Right kidney (tissue), 1 donor: Measurements from ENCODE around the gene CLUH.
"Not testable (repeated sequence)": the region's sequence is repeated elsewhere in the genome, so short reads cannot be mapped to it uniquely, and the experiment has no call there.

Source experiments
- DNase-seq: peaks from one replicate; pipeline ENCODE4 v3.0.0-alpha.2; 2016

Gene CLUH

GRCh38 chr17:2689411-2690164, 22.0 kb downstream of the CLUH start:
- DNase-seq: no peak

- DNase-seq: no peak
These were observed 22.9 kb downstream of the CLUH start for GRCh38 chr17:2688351-2689342.

DNA sequence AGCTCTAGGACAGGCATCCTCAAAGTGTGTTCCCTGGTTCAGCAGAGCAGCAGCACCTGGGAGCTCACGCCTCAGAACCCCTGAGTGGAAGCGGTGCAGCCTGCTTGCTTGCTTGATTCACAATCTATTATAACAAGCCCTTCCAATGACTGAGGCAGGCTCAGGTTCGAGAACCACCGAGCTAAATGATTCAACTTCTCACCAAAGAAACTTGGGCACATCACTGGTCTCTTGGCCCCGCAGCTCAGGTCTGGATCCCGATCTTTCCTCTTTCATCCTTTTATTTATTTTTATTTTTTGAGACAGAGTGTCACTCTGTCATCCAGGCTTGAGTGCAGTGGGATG, 24.5 kb downstream of the CLUH start:
- DNase-seq: no peak

DNA sequence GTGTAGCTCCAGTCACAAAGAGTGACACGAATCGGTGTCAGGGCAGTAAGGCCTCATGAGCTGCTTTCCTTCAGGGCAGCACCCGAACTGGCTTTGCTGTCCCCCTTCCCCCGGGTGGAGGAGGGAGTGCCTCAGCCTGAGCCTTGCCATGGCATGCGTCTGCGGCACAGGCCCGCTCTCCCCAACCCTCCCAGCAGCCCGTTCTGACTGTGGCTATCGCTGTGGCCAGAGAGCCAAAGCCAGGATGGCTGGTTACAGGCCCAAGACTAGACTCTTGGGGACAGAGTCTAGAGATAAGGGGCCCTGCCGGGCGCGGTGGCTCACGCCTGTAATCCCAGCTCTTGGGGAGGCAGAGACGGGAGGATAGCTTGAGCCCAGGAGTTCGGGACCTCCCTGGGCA, 25.9 kb downstream of the CLUH start:
- DNase-seq: no peak

DNA sequence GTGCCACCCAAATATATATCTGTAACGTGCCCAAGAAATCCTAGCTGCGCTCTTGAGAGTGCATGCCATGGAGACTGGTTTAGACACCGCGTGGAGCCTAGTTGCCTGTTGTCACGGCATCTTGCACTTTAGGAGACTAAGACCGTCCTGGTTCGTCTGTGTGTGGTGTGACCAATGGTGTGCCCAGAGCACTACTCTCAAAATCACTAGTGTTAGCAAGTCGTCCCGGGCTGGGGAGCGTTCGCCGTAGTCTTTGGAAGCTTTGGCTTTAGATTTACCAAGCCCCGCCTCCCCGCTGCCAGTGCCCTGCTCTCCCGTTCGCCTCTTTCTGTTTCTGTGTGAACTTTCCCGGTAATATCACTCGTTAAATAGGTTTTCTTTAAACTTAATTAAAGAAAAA, 27.0 kb downstream of the CLUH start:
- no peak for DNase-seq

- DNase-seq: no peak
These were observed 27.7 kb downstream of the CLUH start for GRCh38 chr17:2683912-2684311.

DNA sequence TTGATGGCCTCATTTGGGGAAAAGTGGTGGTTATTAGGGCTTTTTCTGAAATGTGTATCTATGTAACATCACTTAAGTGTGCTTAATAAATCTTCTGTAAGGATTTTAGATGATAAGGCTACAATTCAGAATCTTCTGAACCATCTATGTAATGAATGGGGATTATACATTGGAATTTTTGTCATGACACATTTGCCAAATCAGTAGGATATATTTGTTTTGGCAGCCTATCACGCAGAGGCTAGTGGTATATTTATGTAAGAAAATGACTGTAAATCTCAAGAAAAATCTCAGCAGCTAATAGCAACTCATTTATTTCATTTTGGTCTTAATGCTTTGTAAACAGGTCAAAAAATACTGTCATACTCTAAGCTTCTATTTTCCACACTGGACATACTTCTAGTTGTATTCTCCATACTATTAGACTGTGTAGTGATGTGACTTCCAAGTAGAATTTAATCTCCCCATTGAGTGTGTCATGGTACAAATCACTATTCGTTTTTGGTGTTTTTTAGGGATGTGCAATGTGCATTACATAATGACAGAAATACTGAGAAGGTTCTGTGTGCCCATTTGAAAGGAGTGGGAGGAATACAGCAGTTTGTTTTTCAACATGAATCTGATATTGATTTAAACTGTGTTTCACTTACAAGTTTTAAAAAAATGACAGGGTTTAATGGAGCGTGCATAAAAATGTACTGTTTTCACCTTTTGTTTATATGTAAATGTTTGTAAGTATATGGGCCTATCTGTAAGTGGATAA, 29.2 kb downstream of the CLUH start:
- DNase-seq: no peak

GRCh38 chr17:2681650-2682049, 29.9 kb downstream of the CLUH start:
- DNase-seq: no peak

- no peak for DNase-seq
These were observed 30.6 kb downstream of the CLUH start for GRCh38 chr17:2680961-2681360.

GRCh38 chr17:2679247-2679646, 32.3 kb downstream of the CLUH start:
- DNase-seq: not testable (repeated sequence)

DNA sequence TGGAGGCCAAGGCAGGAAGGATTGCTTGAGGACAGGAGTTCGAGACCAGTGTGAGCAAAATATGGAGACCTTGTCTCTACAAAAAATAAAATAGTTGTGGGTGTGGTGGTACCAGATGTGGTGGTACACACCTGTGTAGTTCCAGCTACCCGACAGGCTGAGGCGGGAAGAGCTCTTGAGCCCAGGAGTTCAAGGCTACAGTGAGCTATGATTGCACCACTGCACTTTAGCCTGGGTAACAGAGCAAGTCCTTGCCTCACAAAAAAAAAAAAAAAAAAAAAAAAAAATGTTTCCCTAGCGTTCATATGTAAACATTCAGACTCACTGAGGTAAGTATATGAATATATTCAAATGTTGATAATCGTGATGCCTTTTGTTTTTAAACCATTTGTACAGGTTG, 39.5 kb downstream of the CLUH start:
- DNase-seq: no peak

DNA sequence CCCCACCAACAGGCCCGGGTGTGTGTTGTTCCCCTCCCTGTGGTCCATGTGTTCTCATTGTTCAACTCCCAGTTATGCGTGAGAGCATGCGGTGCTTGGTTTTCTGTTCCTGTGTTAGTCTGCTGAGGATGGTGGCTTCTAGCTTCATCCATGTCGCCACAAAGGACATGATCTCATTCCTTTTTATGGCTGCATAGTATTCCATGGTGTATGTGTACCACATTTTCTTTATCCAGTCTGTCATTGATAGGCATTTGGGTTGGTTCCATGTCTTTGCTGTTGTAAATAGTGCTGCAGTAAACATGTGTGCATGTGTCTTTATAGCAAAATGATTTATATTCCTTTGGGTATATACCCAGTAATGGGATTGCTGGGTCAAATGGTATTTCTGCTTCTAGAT, 51.2 kb downstream of the CLUH start:
- not testable (repeated sequence) for DNase-seq

DNA sequence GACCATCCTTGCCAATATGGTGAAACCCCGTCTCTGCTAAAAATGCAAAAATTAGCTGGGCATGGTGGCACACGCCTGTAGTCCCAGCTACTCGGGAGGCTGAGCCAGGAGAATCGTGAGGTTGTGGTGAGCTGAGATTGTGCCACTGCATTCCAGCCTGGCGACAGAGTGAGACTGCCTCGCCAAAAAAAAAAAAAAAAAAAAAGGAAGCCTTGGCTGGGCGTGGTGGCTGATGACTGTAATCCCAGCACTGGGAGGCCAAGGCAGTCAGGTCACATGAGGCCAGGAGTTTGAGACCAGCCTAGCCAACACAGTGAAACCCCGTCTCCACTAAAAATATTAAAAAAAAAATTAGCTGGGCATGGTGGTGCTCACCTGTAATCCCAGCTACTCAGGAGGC, 52.2 kb downstream of the CLUH start:
- DNase-seq: not testable (repeated sequence)

DNA sequence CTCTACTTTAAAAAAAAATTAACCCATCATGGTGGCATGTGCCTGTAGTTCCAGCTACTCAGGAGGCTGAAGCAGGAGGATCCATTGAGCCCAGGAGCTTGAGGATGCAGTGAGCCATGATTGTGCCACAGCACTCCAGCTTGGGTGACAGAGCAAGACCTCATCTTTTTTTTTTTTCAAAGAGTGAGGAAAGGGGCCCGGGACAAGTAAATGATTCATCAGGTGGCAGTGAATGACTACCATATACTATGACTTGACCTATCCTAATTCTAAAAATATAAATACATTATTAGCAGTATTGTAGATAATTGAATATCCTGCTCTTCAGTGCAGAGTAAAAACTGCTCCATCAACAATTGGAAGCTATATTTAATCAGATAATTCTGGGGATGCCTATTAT, 55.3 kb downstream of the CLUH start:
- DNase-seq: no peak

DNA sequence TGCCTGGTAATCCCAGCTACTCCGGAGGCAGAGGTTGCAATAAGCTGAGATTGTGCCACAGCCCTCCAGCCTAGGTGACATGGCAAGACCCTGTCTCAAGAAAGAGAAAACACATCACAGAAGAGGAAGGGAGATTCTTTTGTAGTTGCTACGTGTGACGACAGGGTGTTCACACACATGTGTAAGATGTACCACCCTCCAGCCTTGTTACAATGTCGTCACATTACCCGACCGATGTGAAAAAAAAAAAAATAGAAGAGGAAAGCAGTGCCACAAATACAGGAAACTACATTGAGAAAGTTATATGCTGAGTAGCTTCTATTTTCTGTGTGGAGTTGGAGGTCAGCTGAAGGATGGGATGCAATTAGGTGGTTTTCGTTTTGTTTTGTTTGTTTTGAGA, 56.0 kb downstream of the CLUH start:
- DNase-seq: no peak

- DNase-seq: not testable (repeated sequence)
These were observed 58.7 kb downstream of the CLUH start for GRCh38 chr17:2652911-2653310.

GRCh38 chr17:2649191-2649590, 62.4 kb downstream of the CLUH start:
- DNase-seq: no peak

GRCh38 chr17:2647957-2648356, 63.6 kb downstream of the CLUH start:
- no peak for DNase-seq

GRCh38 chr17:2644971-2645370, 66.6 kb downstream of the CLUH start:
- no peak for DNase-seq
